WTC11 (cell line): ENCODE results near the gene KRTAP13-1. TPM values are rescaled to one million over a fixed set of nuclear protein-coding genes. Genes with fewer than 3 reads are reported as not detected.

Source experiments
- ATAC-seq: fragments of 200-7000 bp; cut with Tn5 transposase; 2 replicates; pipeline ENCODE4 v1.10.0; 2021; ENCODE audit warnings: mild to moderate bottlenecking, moderate library complexity
- CTCF ChIA-PET: fragments of 300-600 bp; sonication (Branson Sonifier 250); formaldehyde crosslinking; loops from one replicate; lab custom pipeline; 2021; ENCODE audit warnings: antibody characterized with exemption; lab: Charles Lee
- POLR2A ChIA-PET: fragments of 350-600 bp; sonication (Branson Sonifier 250); formaldehyde crosslinking; loops from one replicate; lab custom pipeline; 2021; ENCODE audit warnings: antibody characterized with exemption; lab: Charles Lee
- DNase-seq: peaks from one replicate; pipeline ENCODE4 v3.0.0; 2021; ENCODE audit warnings: low spot score
- H3K27ac Mint-ChIP-seq: 2 replicates; pipeline ENCODE4 v1.8.0; 2021; ENCODE audit warnings: mixed read lengths
- H3K27me3 Mint-ChIP-seq: 2 replicates; pipeline ENCODE4 v1.8.0; 2021; ENCODE audit warnings: low read depth, mild to moderate bottlenecking, moderate library complexity, mixed read lengths
- H3K36me3 Mint-ChIP-seq: 2 replicates; pipeline ENCODE4 v1.8.0; 2021; ENCODE audit warnings: mixed read lengths
- H3K4me1 Mint-ChIP-seq: 2 replicates; pipeline ENCODE4 v1.8.0; 2022; ENCODE audit warnings: mixed read lengths
- H3K4me3 Mint-ChIP-seq: 2 replicates; pipeline ENCODE4 v1.8.0; 2021; ENCODE audit warnings: mild to moderate bottlenecking, moderate library complexity, mixed read lengths
- H3K9me3 Mint-ChIP-seq: 2 replicates; pipeline ENCODE4 v1.8.0; 2021; ENCODE audit warnings: mixed read lengths
- ATF2 ChIP-seq: sonication (generic); formaldehyde crosslinking; IDR thresholded peaks from 2 replicates; pipeline ENCODE4 v1.8.1; 2022; ENCODE audit warnings: low read depth, missing genetic modification reagents, borderline replicate concordance
- CREB1 ChIP-seq: sonication (generic); formaldehyde crosslinking; IDR thresholded peaks from 2 replicates; pipeline ENCODE4 v1.8.0; 2023; ENCODE audit warnings: mild to moderate bottlenecking, missing genetic modification reagents
- E2F4 ChIP-seq: sonication (generic); formaldehyde crosslinking; IDR thresholded peaks from 2 replicates; pipeline ENCODE4 v1.8.1; 2022; ENCODE audit warnings: low read depth, mild to moderate bottlenecking, moderate library complexity, missing genetic modification reagents, borderline replicate concordance
- E2F5 ChIP-seq: sonication (generic); formaldehyde crosslinking; IDR thresholded peaks from 2 replicates; pipeline ENCODE4 v1.8.1; 2022; ENCODE audit warnings: mild to moderate bottlenecking, moderate library complexity, missing genetic modification reagents
- ELF4 ChIP-seq: sonication (generic); formaldehyde crosslinking; IDR thresholded peaks from 2 replicates; pipeline ENCODE4 v1.8.1; 2022; ENCODE audit warnings: low read depth, mild to moderate bottlenecking, moderate library complexity, missing genetic modification reagents
- FOXK1 ChIP-seq: sonication (generic); formaldehyde crosslinking; IDR thresholded peaks from 2 replicates; pipeline ENCODE4 v1.8.0; 2022; ENCODE audit warnings: mild to moderate bottlenecking, moderate library complexity, missing genetic modification reagents
- GABPB1 ChIP-seq: sonication (generic); formaldehyde crosslinking; IDR thresholded peaks from 2 replicates; pipeline ENCODE4 v1.8.1; 2023; ENCODE audit warnings: mild to moderate bottlenecking, missing genetic modification reagents
- GRHL2 ChIP-seq: fragments of 250-450 bp; sonication (Bioruptor Pico); IDR thresholded peaks from 2 replicates; pipeline ENCODE4 v1.8.0; 2022; ENCODE audit warnings: mild to moderate bottlenecking, moderate library complexity; ENCODE audit not compliant: insufficient replicate concordance, severe bottlenecking
- MAX ChIP-seq: sonication (generic); formaldehyde crosslinking; IDR thresholded peaks from 2 replicates; pipeline ENCODE4 v1.8.0; 2022; ENCODE audit warnings: mild to moderate bottlenecking, missing genetic modification reagents
- MLX ChIP-seq: sonication (generic); formaldehyde crosslinking; IDR thresholded peaks from 2 replicates; pipeline ENCODE4 v1.8.1; 2023; ENCODE audit warnings: mild to moderate bottlenecking, missing genetic modification reagents, moderate library complexity
- NFE2L1 ChIP-seq: sonication (generic); formaldehyde crosslinking; IDR thresholded peaks from 2 replicates; pipeline ENCODE4 v1.8.1; 2023; ENCODE audit warnings: missing genetic modification reagents
- NR2C2 ChIP-seq: sonication (generic); formaldehyde crosslinking; IDR thresholded peaks from 2 replicates; pipeline ENCODE4 v1.8.0; 2022; ENCODE audit warnings: mild to moderate bottlenecking, missing genetic modification reagents
- PREB ChIP-seq: sonication (generic); formaldehyde crosslinking; IDR thresholded peaks from 2 replicates; pipeline ENCODE4 v1.8.1; 2022; ENCODE audit warnings: mild to moderate bottlenecking, missing genetic modification reagents, moderate library complexity, borderline replicate concordance
- SP1 ChIP-seq: sonication (generic); formaldehyde crosslinking; conservative IDR thresholded peaks from 2 replicates; pipeline ENCODE4 v1.8.1; 2022; ENCODE audit warnings: missing genetic modification reagents
- ZBTB21 ChIP-seq: sonication (generic); formaldehyde crosslinking; IDR thresholded peaks from 2 replicates; pipeline ENCODE4 v1.8.1; 2023; ENCODE audit warnings: mild to moderate bottlenecking, missing genetic modification reagents, borderline replicate concordance
- ZBTB43 ChIP-seq: sonication (generic); formaldehyde crosslinking; IDR thresholded peaks from 2 replicates; pipeline ENCODE4 v1.8.1; 2023; ENCODE audit warnings: mild to moderate bottlenecking, missing genetic modification reagents
- ZNF121 ChIP-seq: sonication (generic); formaldehyde crosslinking; IDR thresholded peaks from 2 replicates; pipeline ENCODE4 v1.8.0; 2023; ENCODE audit warnings: missing genetic modification reagents
- ZNF263 ChIP-seq: sonication (generic); formaldehyde crosslinking; IDR thresholded peaks from 2 replicates; pipeline ENCODE4 v1.8.1; 2022; ENCODE audit warnings: low read depth, mild to moderate bottlenecking, moderate library complexity, missing genetic modification reagents
- ZNF416 ChIP-seq: fragments of 250-450 bp; sonication (Bioruptor Pico); IDR thresholded peaks from 2 replicates; pipeline ENCODE4 v1.9.0; 2021; ENCODE audit warnings: mild to moderate bottlenecking, inconsistent platforms
- ZNF423 ChIP-seq: fragments of 250-450 bp; sonication (Bioruptor Pico); IDR thresholded peaks from 2 replicates; pipeline ENCODE4 v2.1.2; 2022; ENCODE audit warnings: mild to moderate bottlenecking, moderate library complexity
- total RNA-seq: library from RNA; stranded (reverse); gene quantifications from 3 replicates; pipeline ENCODE4 v1.2.3, GENCODE V29; 2021

Gene KRTAP13-1
- total RNA-seq, 1 experiment from 2014 or later, result not detected

- no peak for TF ChIP-seq ZBTB43 (CRISPR knock-in tag)
Observed at GRCh38 chr21:30425826-30426225, 30.0 kb downstream of the KRTAP13-1 start, which contains the start of gene KRTAP13-3 (continued).

GRCh38 chr21:30426731-30427130 lies 30.9 kb downstream of the KRTAP13-1 start:
- POLR2A ChIA-PET, result no interaction called here
- TF ChIP-seq E2F4 (no peak), ATF2 (no peak), ZNF121 (CRISPR knock-in tag) (no peak), MLX (CRISPR knock-in tag) (no peak), MAX (no peak), GRHL2 (CRISPR knock-in tag) (no peak), GABPB1 (no peak), NFE2L1 (CRISPR knock-in tag) (no peak), SP1 (CRISPR knock-in tag) (no peak), E2F5 (no peak), ZNF263 (CRISPR knock-in tag) (no peak), ZBTB21 (no peak), PREB (CRISPR knock-in tag) (no peak), ELF4 (no peak), ZNF416 (no peak)
- ATAC-seq, result peak; percentile 97
- peak overlapping the region; percentile 81 for H3K27ac Mint-ChIP-seq
- CTCF ChIA-PET, result interaction anchor here (2.4 kb wide), 1 partner anchor 18 kb away, joined by 10 read pairs; no protein-coding TSS in a partner anchor
- no peaks in the 10 kb centered on the region; the same call in 1 of the 2 replicates for H3K27me3 Mint-ChIP-seq
- peaks cover 7% of the 10 kb centered on the region for H3K36me3 Mint-ChIP-seq
- DNase-seq, result peak; percentile 25
- H3K4me1 Mint-ChIP-seq, result peaks cover 51% of the 10 kb centered on the region
- H3K9me3 Mint-ChIP-seq, result peaks cover 11% of the 10 kb centered on the region
- no peak overlapping the region for H3K4me3 Mint-ChIP-seq

- H3K27ac Mint-ChIP-seq, result no peak within 1 kb of the TSS
- peak; percentile 10 for DNase-seq
- no peaks in the 10 kb centered on the region for H3K27me3 Mint-ChIP-seq
- H3K9me3 Mint-ChIP-seq, result no peaks in the 10 kb centered on the region
- no peak for TF ChIP-seq NR2C2 (CRISPR knock-in tag)
- TF ChIP-seq ZNF423 (CRISPR knock-in tag), result no peak
- TF ChIP-seq CREB1 (CRISPR knock-in tag), result no peak
- TF ChIP-seq FOXK1 (CRISPR knock-in tag), result no peak
- no peaks in the 10 kb centered on the region for H3K36me3 Mint-ChIP-seq
- no peak within 1 kb of the TSS for H3K4me3 Mint-ChIP-seq
- H3K4me1 Mint-ChIP-seq, result peaks cover 38% of the 10 kb centered on the region
- POLR2A ChIA-PET, result no interaction called here
- CTCF ChIA-PET, result interaction anchor here (1.3 kb wide), 1 partner anchor 85 kb away, joined by 4 read pairs; no protein-coding TSS in a partner anchor
- ATAC-seq, result no peak
Observed at GRCh38 chr21:30430170-30430655, 34.4 kb downstream of the KRTAP13-1 start, which contains the start of gene KRTAP13-4. KRTAP13-4 (plus strand) TSS chr21:30430220; CDS start chr21:30430276, 56 bp downstream.
